ENCODE measurements around the gene MAP3K2.

The MAP3K2 gene

GRCh38 chr2:127280693-127281092 lies 107.1 kb downstream of the MAP3K2 start:
- peaks cover 81% of the 10 kb centered on the region for H3K36me3 ChIP-seq (replicated peaks)
- in situ Hi-C loops (cut with MboI; ENCODE audit: low sequenced_read_pairs), result no loop called here
- no peak for DNase-seq (ENCODE audit: low spot score in 2 of 2)
- H3K4me3 ChIP-seq, result no peak overlapping the region
- no peaks in the 10 kb centered on the region for H3K4me1 ChIP-seq
- no peaks in the 10 kb centered on the region for H3K9me3 ChIP-seq
- no peaks in the 10 kb centered on the region for H3K27me3 ChIP-seq (ENCODE audit: low read depth)

- Histone ChIP-seq H3K27me3 (ENCODE audit: low read depth) (no peaks in the 10 kb centered on the region), H3K36me3 (replicated peaks) (peaks cover 79% of the 10 kb centered on the region), H3K4me3 (no peak overlapping the region), H3K9me3 (no peaks in the 10 kb centered on the region), H3K4me1 (no peaks in the 10 kb centered on the region)
- DNase-seq (ENCODE audit: low spot score in 2 of 2), result no peak
- in situ Hi-C loops (cut with MboI; ENCODE audit: low sequenced_read_pairs), result no loop called here
Measured at GRCh38 chr2:127279781-127280180, 108.0 kb downstream of the MAP3K2 start.

GRCh38 chr2:127278959-127279358 lies 108.8 kb downstream of the MAP3K2 start:
- H3K36me3 ChIP-seq (replicated peaks), result peaks cover 74% of the 10 kb centered on the region
- DNase-seq (ENCODE audit: low spot score in 2 of 2), result no peak
- H3K4me1 ChIP-seq, result no peaks in the 10 kb centered on the region
- no peaks in the 10 kb centered on the region for H3K9me3 ChIP-seq
- no peaks in the 10 kb centered on the region for H3K27me3 ChIP-seq (ENCODE audit: low read depth)
- in situ Hi-C loops (cut with MboI; ENCODE audit: low sequenced_read_pairs), result no loop called here
- H3K4me3 ChIP-seq, result no peak overlapping the region

- in situ Hi-C loops (cut with MboI; ENCODE audit: low sequenced_read_pairs), result no loop called here
- Histone ChIP-seq H3K27me3 (ENCODE audit: low read depth) (no peaks in the 10 kb centered on the region), H3K36me3 (replicated peaks) (peaks cover 72% of the 10 kb centered on the region), H3K4me3 (no peak overlapping the region), H3K4me1 (no peaks in the 10 kb centered on the region), H3K9me3 (no peaks in the 10 kb centered on the region)
- DNase-seq (ENCODE audit: low spot score in 2 of 2), result no peak
Measured at GRCh38 chr2:127277028-127277427, 110.7 kb downstream of the MAP3K2 start.

DNA sequence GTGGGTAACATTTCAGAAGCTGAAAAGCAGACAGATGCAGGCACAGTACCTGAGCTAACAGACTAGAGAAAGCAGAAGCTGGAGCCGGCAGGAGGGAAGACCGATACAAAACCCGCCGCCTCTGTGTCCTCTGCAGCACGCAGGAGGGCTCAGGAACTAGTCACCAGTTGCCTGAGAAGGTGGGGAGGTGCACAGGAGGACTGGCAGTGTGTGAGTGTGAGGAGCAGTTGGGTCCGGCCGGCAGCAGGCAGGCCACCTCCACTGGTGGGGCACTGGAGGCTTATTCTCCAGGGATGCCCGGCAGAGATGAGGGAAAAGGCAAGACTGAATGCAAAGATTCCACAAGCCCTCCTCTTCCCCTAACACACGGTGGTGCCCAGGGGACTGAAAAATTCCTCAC lies 112.0 kb downstream of the MAP3K2 start:
- Histone ChIP-seq H3K36me3 (replicated peaks) (peaks cover 77% of the 10 kb centered on the region), H3K9me3 (no peaks in the 10 kb centered on the region), H3K4me3 (no peak overlapping the region), H3K4me1 (no peaks in the 10 kb centered on the region), H3K27me3 (ENCODE audit: low read depth) (no peaks in the 10 kb centered on the region)
- in situ Hi-C loops (cut with MboI; ENCODE audit: low sequenced_read_pairs), result no loop called here
- no peak for DNase-seq (ENCODE audit: low spot score in 2 of 2)

DNA sequence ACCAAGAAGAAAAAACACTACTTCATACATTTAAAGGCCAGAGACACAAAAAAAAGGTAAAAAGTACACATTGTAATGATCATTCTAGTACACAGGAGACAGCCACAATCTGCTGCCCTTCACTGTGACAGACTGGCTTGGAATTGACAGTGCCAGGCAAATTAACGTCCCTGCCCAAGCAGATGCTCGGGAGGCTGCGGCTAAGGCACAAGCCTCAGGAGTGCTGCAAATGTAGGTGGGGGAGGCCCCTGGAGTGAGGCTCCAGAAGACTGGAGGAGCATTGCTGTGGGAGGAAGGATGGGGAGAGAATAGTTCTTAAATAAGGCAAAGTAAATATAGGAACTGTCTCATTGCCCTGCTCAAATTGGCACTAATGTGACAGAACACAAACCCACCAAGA lies 112.4 kb downstream of the MAP3K2 start:
- H3K9me3 ChIP-seq, result no peaks in the 10 kb centered on the region
- H3K4me1 ChIP-seq, result no peaks in the 10 kb centered on the region
- peaks cover 80% of the 10 kb centered on the region for H3K36me3 ChIP-seq (replicated peaks)
- DNase-seq (ENCODE audit: low spot score in 2 of 2), result no peak
- H3K4me3 ChIP-seq, result no peak overlapping the region
- in situ Hi-C loops (cut with MboI; ENCODE audit: low sequenced_read_pairs), result no loop called here
- no peaks in the 10 kb centered on the region for H3K27me3 ChIP-seq (ENCODE audit: low read depth)

DNA sequence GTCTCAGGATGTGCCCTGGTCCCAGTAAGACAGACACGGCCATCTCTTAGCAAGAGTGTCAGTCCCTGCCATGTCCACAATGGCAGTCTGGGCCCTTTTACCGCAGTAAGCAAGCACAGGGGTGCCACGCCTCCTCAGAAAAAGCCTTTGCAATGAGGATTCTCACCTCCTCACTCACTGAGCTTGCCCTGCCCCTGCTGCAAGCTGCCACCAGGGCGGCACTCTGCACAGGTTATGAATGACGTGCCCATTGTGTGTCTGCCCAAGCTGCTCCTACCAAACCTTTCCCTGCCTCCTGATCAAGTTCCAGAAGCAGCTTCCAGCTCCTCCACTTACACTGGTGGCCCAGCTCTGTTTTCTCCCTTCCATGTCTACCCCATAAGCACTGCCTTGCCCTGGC lies 117.1 kb downstream of the MAP3K2 start:
- peaks cover 64% of the 10 kb centered on the region for H3K36me3 ChIP-seq (replicated peaks)
- DNase-seq (ENCODE audit: low spot score in 2 of 2), result no peak
- no peak overlapping the region for H3K4me3 ChIP-seq
- no peaks in the 10 kb centered on the region for H3K9me3 ChIP-seq
- no peaks in the 10 kb centered on the region for H3K27me3 ChIP-seq (ENCODE audit: low read depth)
- H3K4me1 ChIP-seq, result no peaks in the 10 kb centered on the region
- in situ Hi-C loops (cut with MboI; ENCODE audit: low sequenced_read_pairs), result no loop called here

- Histone ChIP-seq H3K4me1 (no peaks in the 10 kb centered on the region), H3K36me3 (replicated peaks) (peaks cover 42% of the 10 kb centered on the region), H3K4me3 (no peak overlapping the region), H3K9me3 (no peaks in the 10 kb centered on the region), H3K27me3 (ENCODE audit: low read depth) (no peaks in the 10 kb centered on the region)
- in situ Hi-C loops (cut with MboI; ENCODE audit: low sequenced_read_pairs), result no loop called here
- DNase-seq (ENCODE audit: low spot score in 2 of 2), result no peak
Measured at GRCh38 chr2:127261804-127262406, 125.9 kb downstream of the MAP3K2 start.

- Histone ChIP-seq H3K4me3 (no peak overlapping the region), H3K36me3 (replicated peaks) (peaks cover 45% of the 10 kb centered on the region), H3K27me3 (ENCODE audit: low read depth) (no peaks in the 10 kb centered on the region), H3K9me3 (no peaks in the 10 kb centered on the region), H3K4me1 (0 out of 2 replicates have a peak, but pooled peaks cover 3% of the 10 kb centered on the region)
- in situ Hi-C loops (cut with MboI; ENCODE audit: low sequenced_read_pairs), result no loop called here
- DNase-seq (ENCODE audit: low spot score in 2 of 2), result no peak
Measured at GRCh38 chr2:127259355-127259754, 128.4 kb downstream of the MAP3K2 start.

- no peak for DNase-seq (ENCODE audit: low spot score in 2 of 2)
- H3K4me3 ChIP-seq, result no peak overlapping the region
- no peaks in the 10 kb centered on the region for H3K27me3 ChIP-seq (ENCODE audit: low read depth)
- peaks cover 43% of the 10 kb centered on the region for H3K36me3 ChIP-seq (replicated peaks)
- in situ Hi-C loops (cut with MboI; ENCODE audit: low sequenced_read_pairs), result no loop called here
- no peaks in the 10 kb centered on the region for H3K9me3 ChIP-seq
- 0 out of 2 replicates have a peak, but pooled peaks cover 3% of the 10 kb centered on the region for H3K4me1 ChIP-seq
Measured at GRCh38 chr2:127256866-127257265, 130.9 kb downstream of the MAP3K2 start.

GRCh38 chr2:127256381-127256780 lies 131.4 kb downstream of the MAP3K2 start:
- Histone ChIP-seq H3K36me3 (replicated peaks) (peaks cover 40% of the 10 kb centered on the region), H3K4me1 (0 out of 2 replicates have a peak, but pooled peaks cover 3% of the 10 kb centered on the region), H3K9me3 (no peaks in the 10 kb centered on the region), H3K27me3 (ENCODE audit: low read depth) (no peaks in the 10 kb centered on the region), H3K4me3 (no peak overlapping the region)
- DNase-seq (ENCODE audit: low spot score in 2 of 2), result no peak
- in situ Hi-C loops (cut with MboI; ENCODE audit: low sequenced_read_pairs), result no loop called here

DNA sequence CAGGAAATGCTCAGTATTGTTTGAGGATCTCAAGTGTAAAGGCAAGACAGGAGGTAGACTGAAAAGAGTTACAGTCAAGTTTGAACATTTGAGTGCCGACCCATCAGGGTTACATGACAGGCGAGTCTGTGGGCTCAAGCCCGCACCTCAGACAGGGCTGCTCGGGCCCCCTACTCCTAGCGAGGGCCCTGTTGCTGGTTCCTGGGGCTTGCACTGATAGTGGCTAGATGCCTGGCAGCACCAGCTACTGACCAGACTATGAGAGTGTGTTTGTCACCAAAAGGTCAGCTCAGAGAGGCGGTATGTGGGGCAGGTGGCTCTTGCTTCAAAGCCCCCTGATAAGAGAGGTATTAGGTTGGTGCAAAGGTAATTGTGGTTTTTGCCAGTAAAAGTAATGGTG lies 132.1 kb downstream of the MAP3K2 start:
- DNase-seq (ENCODE audit: low spot score in 2 of 2), result no peak
- 0 out of 2 replicates have a peak, but pooled peaks cover 3% of the 10 kb centered on the region for H3K4me1 ChIP-seq
- H3K27me3 ChIP-seq (ENCODE audit: low read depth), result no peaks in the 10 kb centered on the region
- H3K9me3 ChIP-seq, result no peaks in the 10 kb centered on the region
- H3K36me3 ChIP-seq (replicated peaks), result peaks cover 34% of the 10 kb centered on the region
- no peak overlapping the region for H3K4me3 ChIP-seq
- in situ Hi-C loops (cut with MboI; ENCODE audit: low sequenced_read_pairs), result no loop called here

GRCh38 chr2:127255146-127255545 lies 132.6 kb downstream of the MAP3K2 start:
- 0 out of 2 replicates have a peak, but pooled peaks cover 3% of the 10 kb centered on the region for H3K4me1 ChIP-seq
- in situ Hi-C loops (cut with MboI; ENCODE audit: low sequenced_read_pairs), result no loop called here
- H3K27me3 ChIP-seq (ENCODE audit: low read depth), result no peaks in the 10 kb centered on the region
- H3K4me3 ChIP-seq, result no peak overlapping the region
- H3K9me3 ChIP-seq, result no peaks in the 10 kb centered on the region
- DNase-seq (ENCODE audit: low spot score in 2 of 2), result no peak
- peaks cover 29% of the 10 kb centered on the region for H3K36me3 ChIP-seq (replicated peaks)

DNA sequence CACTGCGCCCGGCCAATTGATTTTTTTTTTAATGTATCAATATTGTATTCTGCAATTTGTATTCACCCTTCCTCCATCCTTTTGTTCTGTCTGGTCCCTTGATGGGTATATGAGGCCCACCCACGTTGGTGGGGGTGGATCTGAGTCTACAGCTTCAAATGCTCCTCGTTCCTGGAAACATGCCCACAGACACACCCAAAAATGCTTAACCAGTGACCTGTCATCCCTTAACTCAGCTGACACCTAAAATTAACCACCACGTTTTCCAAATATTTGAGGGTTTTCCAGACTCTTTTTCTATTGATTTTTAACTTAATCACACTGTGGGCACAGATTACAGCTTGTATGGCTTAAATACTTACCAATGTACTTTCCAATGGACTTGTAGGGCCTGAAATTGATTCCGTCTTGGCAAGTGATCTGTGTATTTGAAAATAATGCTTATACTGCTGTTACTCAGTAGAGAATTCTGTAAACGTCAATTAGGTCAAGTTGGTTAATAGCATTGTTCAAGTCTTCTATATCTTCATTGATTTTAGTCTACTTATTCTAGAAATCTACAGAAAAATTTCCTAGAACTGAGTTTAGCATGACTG lies 133.3 kb downstream of the MAP3K2 start:
- in situ Hi-C loops (cut with MboI; ENCODE audit: low sequenced_read_pairs), result no loop called here
- H3K4me3 ChIP-seq, result no peak overlapping the region
- H3K36me3 ChIP-seq (replicated peaks), result peaks cover 22% of the 10 kb centered on the region
- H3K27me3 ChIP-seq (ENCODE audit: low read depth), result no peaks in the 10 kb centered on the region
- H3K4me1 ChIP-seq, result 0 out of 2 replicates have a peak, but pooled peaks cover 3% of the 10 kb centered on the region
- DNase-seq (ENCODE audit: low spot score in 2 of 2), result no peak
- H3K9me3 ChIP-seq, result no peaks in the 10 kb centered on the region
